Endothelial cell of umbilical vein (primary cell): ENCODE results near the gene GNB1. TPM values are rescaled to one million over a fixed set of nuclear protein-coding genes. Genes with fewer than 3 reads are reported as not detected.

ENCODE experiments used
- BruUV-seq: library from RNA; stranded (reverse); fragments of 400-500 nt; replicated peaks from 2 replicates; lab custom pipeline; 2021; lab: Mats Ljungman, UMichigan
- CTCF ChIA-PET: fragments of 300-600, 350-600 bp; sonication (Branson Sonifier 250); formaldehyde crosslinking; loops from one replicate; lab custom pipeline; 2021; ENCODE audit warnings: antibody characterized with exemption, inconsistent platforms; lab: Charles Lee
- POLR2A ChIA-PET: fragments of 300-600, 350-600 bp; sonication (Branson Sonifier 250); formaldehyde crosslinking; loops from one replicate; lab custom pipeline; 2021; ENCODE audit warnings: antibody characterized with exemption, inconsistent platforms; lab: Charles Lee
- DNase-seq: peaks from one replicate; pipeline ENCODE4 v3.0.0-alpha.2; 2011; ENCODE audit warnings: low read depth, low spot score
- FAIRE-seq: peaks from 2 replicates; lab custom pipeline; 2011; peaks lifted over from hg19 to GRCh38; lab: Jason Lieb, UNC
- H2AFZ ChIP-seq: 2 replicates; pipeline ENCODE4 v1.6.0; 2012; ENCODE audit warnings: low read depth, low read length, control low read depth, inconsistent platforms
- H3K27ac ChIP-seq: 2 replicates; pipeline ENCODE4 v1.5.1; 2011; ENCODE audit warnings: low read depth, mild to moderate bottlenecking, control low read depth, low read length, moderate library complexity; ENCODE audit not compliant: insufficient read depth
- H3K27me3 ChIP-seq, 2 experiments: 2 replicates each; pipeline versions ENCODE4 v1.6.0 to v1.6.1; 2011; ENCODE audit warnings: low read length in 2 of 2, mixed read lengths in 1 of 2; ENCODE audit not compliant: control insufficient read depth in 2 of 2, insufficient read depth in 2 of 2
- H3K36me3 ChIP-seq, 2 experiments: 2 replicates in 1 of 2; 3 replicates in 1 of 2; pipeline ENCODE4 v1.5.1; 2011; ENCODE audit warnings: low read length in 2 of 2, mild to moderate bottlenecking in 1 of 2, moderate library complexity in 1 of 2; ENCODE audit not compliant: control insufficient read depth in 2 of 2, insufficient read depth in 2 of 2; ENCODE audit errors: extremely low read depth in 1 of 2
- H3K4me1 ChIP-seq: 3 replicates; pipeline ENCODE4 v1.5.1; 2011; ENCODE audit warnings: mild to moderate bottlenecking, low read length; ENCODE audit not compliant: control insufficient read depth, insufficient read depth; ENCODE audit errors: extremely low read depth
- H3K4me2 ChIP-seq: 2 replicates; pipeline ENCODE4 v1.6.1; 2011; ENCODE audit warnings: low read length, control low read depth, mixed read lengths; ENCODE audit not compliant: insufficient read depth
- H3K4me3 ChIP-seq, 3 experiments: fragments of 200-600 bp in 1 of 3; sonication (generic), shearing (Covaris generic) in 1 of 3; replicated peaks in 1 of 3; 2 replicates each; pipeline ENCODE4 v1.5.1; 2011 to 2016; ENCODE audit warnings: control low read depth in 3 of 3, low read length in 3 of 3, mild to moderate bottlenecking in 2 of 3, inconsistent platforms in 1 of 3, low read depth in 1 of 3, moderate library complexity in 1 of 3; ENCODE audit not compliant: insufficient read depth in 1 of 3
- H3K79me2 ChIP-seq: 2 replicates; pipeline ENCODE4 v1.6.0; 2012; ENCODE audit warnings: low read length, inconsistent platforms; ENCODE audit not compliant: control insufficient read depth, insufficient read depth
- H3K9ac ChIP-seq: replicated peaks from 2 replicates; pipeline ENCODE3; 2011; ENCODE audit warnings: low read length, control low read depth; ENCODE audit not compliant: insufficient read depth; ENCODE audit errors: extremely low read depth
- H3K9me1 ChIP-seq: replicated peaks from 3 replicates; pipeline ENCODE4 v1.6.0; 2011; ENCODE audit warnings: mild to moderate bottlenecking, low read length; ENCODE audit not compliant: control insufficient read depth, insufficient read depth; ENCODE audit errors: extremely low read depth
- H3K9me3 ChIP-seq: replicated peaks from 2 replicates; pipeline ENCODE4 v1.5.1; 2012; ENCODE audit warnings: low read length, inconsistent platforms; ENCODE audit not compliant: control insufficient read depth, insufficient read depth
- H4K20me1 ChIP-seq: replicated peaks from 2 replicates; pipeline ENCODE3; 2011; ENCODE audit warnings: mild to moderate bottlenecking, low read length; ENCODE audit not compliant: control insufficient read depth, insufficient read depth; ENCODE audit errors: extremely low read depth
- EZH2 ChIP-seq: IDR thresholded peaks from 2 replicates; pipeline ENCODE4 v1.6.1; 2012; ENCODE audit warnings: borderline replicate concordance, low read depth, mild to moderate bottlenecking, moderate library complexity, low read length, inconsistent platforms; ENCODE audit not compliant: severe bottlenecking
- FOS ChIP-seq: IDR thresholded peaks from 2 replicates; pipeline ENCODE4 v1.6.1; 2011; ENCODE audit warnings: mild to moderate bottlenecking, low read length, moderate library complexity, borderline replicate concordance; ENCODE audit not compliant: insufficient read depth
- GATA2 ChIP-seq: IDR thresholded peaks from 2 replicates; pipeline ENCODE4 v1.7.0; 2011; ENCODE audit warnings: low read depth, mild to moderate bottlenecking, moderate library complexity, mixed read lengths, low read length; ENCODE audit not compliant: insufficient read length, insufficient read depth
- JUN ChIP-seq: IDR thresholded peaks from 2 replicates; pipeline ENCODE4 v1.6.1; 2011; ENCODE audit warnings: borderline replicate concordance, low read depth; ENCODE audit not compliant: insufficient read length, insufficient read depth
- MYC ChIP-seq: IDR thresholded peaks from one replicate; pipeline ENCODE4 v1.6.1; 2011; ENCODE audit warnings: mild to moderate bottlenecking, low read depth, low read length
- POLR2A ChIP-seq: IDR thresholded peaks from 2 replicates; pipeline ENCODE4 v1.6.1; 2012; ENCODE audit warnings: low read depth, mild to moderate bottlenecking, control low read depth, low read length
- POLR2AphosphoS5 ChIP-seq: IDR thresholded peaks from 2 replicates; pipeline ENCODE4 v1.6.1; 2012; ENCODE audit warnings: low read depth, mild to moderate bottlenecking, control low read depth, low read length, moderate library complexity; ENCODE audit not compliant: insufficient read depth
- dilution Hi-C: fragments of 300-500 bp; cut with MboI; formaldehyde crosslinking; loops from one replicate; pipeline ENCODE4 v1.15.0; 2019; ENCODE audit warnings: low sequenced_read_pairs; ENCODE audit not compliant: extremely low pct_ligation_motif_present
- intact Hi-C: fragments of 100-400 bp; cut with micrococcal nuclease; formaldehyde crosslinking; loops from one replicate; pipeline ENCODE4 v1.10.0; 2022
- polyA plus RNA-seq, 4 experiments: library from polyadenylated mRNA; depleted of rRNA in 3 of 4; stranded (reverse) in 3 of 4; unstranded in 1 of 4; fragments of >200 nt; gene quantifications; 2 replicates each; pipeline versions ENCODE4 v1.2.1 to v1.2.3, GENCODE V29; 2011 to 2012; ENCODE audit warnings: missing spikeins in 1 of 4
- total RNA-seq: library from RNA; stranded (reverse); gene quantifications from 2 replicates; pipeline ENCODE4 v1.2.3, GENCODE V29; 2021
- TF ChIP-seq, protein P1 (sequence below): IDR thresholded peaks from 2 replicates; pipeline ENCODE4 v1.6.1; 2011; ENCODE audit not compliant: insufficient read depth, insufficient read length
- TF ChIP-seq, protein P2 (sequence below), 2 donors: IDR thresholded peaks; 1 replicate in 1 of 2; 2 replicates in 1 of 2; pipeline ENCODE4 v1.5.1; 2011; ENCODE audit warnings: low read length in 2 of 2, mild to moderate bottlenecking in 2 of 2, moderate library complexity in 2 of 2, control low read depth in 1 of 2, inconsistent platforms in 1 of 2, low read depth in 1 of 2; ENCODE audit not compliant: insufficient read depth in 1 of 2; ENCODE audit errors: extremely low read depth in 1 of 2

Gene GNB1
- total and polyA plus RNA-seq, 2 donors (not counting 3 experiments of a cell fraction or from before 2014, with no cell fraction given), result 501 to 529 TPM

DNA sequence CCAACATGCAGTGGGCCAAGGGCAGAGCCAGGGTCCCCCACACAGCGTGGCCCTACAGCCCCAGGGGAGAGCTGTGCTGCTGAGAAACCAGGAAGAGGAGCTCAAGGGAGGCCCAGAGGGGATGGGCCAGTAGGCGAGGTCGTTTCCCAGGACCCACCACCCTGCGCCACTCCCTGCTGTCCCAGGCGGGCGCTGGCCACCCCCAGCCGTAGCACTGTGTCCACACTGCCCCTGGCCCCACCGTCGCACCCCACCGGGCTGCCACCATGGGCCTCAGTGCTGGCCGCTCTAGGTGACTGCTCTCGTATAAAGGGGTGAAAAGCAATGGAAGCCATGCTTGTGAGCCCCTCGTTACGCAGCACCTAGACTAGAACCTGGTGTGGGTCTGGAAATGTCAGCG, 135.0 kb downstream of the GNB1 start:
- peaks cover 4 to 41% of the 10 kb centered on the region in 2 experiments for H3K36me3 ChIP-seq
- H3K4me2 ChIP-seq, result no peak overlapping the region
- BruUV-seq, result no TSS peak

More for the DNA sequence above, 135.0 kb downstream of the GNB1 start:
- Histone ChIP-seq H3K9ac (no peak overlapping the region), H3K4me1 (no peaks in the 10 kb centered on the region), H3K4me3 (no peak overlapping the region), H3K79me2 (peaks cover 8% of the 10 kb centered on the region), H3K9me3 (no peaks in the 10 kb centered on the region), H4K20me1 (no peaks in the 10 kb centered on the region), H2AFZ (no peak overlapping the region), H3K9me1 (no peaks in the 10 kb centered on the region), H3K27ac (no peak overlapping the region), H3K27me3 (no peaks in the 10 kb centered on the region)
- ChIA-PET POLR2A (no interaction called here), CTCF (interaction anchor here (1.0 to 1.1 kb wide), 2 partner anchors 11 to 150 kb away, joined by 3 to 4 read pairs; no protein-coding TSS in a partner anchor)
- FAIRE-seq (no peak), DNase-seq (no peak)
- dilution Hi-C loops (no loop called here), intact Hi-C loops (no loop called here)
- no peak for TF ChIP-seq POLR2A
- TF ChIP-seq, protein P1, sequence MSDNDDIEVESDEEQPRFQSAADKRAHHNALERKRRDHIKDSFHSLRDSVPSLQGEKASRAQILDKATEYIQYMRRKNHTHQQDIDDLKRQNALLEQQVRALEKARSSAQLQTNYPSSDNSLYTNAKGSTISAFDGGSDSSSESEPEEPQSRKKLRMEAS, result no peak
- TF ChIP-seq FOS, result no peak
- no peak for TF ChIP-seq POLR2AphosphoS5
- no peak for TF ChIP-seq GATA2
- no peak for TF ChIP-seq MYC
- no peak for TF ChIP-seq EZH2
- TF ChIP-seq, protein P2, sequence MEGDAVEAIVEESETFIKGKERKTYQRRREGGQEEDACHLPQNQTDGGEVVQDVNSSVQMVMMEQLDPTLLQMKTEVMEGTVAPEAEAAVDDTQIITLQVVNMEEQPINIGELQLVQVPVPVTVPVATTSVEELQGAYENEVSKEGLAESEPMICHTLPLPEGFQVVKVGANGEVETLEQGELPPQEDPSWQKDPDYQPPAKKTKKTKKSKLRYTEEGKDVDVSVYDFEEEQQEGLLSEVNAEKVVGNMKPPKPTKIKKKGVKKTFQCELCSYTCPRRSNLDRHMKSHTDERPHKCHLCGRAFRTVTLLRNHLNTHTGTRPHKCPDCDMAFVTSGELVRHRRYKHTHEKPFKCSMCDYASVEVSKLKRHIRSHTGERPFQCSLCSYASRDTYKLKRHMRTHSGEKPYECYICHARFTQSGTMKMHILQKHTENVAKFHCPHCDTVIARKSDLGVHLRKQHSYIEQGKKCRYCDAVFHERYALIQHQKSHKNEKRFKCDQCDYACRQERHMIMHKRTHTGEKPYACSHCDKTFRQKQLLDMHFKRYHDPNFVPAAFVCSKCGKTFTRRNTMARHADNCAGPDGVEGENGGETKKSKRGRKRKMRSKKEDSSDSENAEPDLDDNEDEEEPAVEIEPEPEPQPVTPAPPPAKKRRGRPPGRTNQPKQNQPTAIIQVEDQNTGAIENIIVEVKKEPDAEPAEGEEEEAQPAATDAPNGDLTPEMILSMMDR (IDR thresholded peaks at IDR 0.05; ENCODE audit: extremely low read depth in 1 of 2, insufficient read depth in 1 of 2, low read depth in 1 of 2, low read length in 2 of 2), result no peak
- no peak for TF ChIP-seq JUN
